IMR-90 (cell line): Measurements from ENCODE around the gene SDR9C7. TPM values are rescaled to one million over a fixed set of nuclear protein-coding genes. Genes with fewer than 3 reads are reported as not detected.
"Not testable (repeated sequence)": the region's sequence is repeated elsewhere in the genome, so short reads cannot be mapped to it uniquely, and the experiment has no call there.

Experiments used
- ATAC-seq: fragments of 200-7000 bp; cut with Tn5 transposase; 2 replicates; pipeline ENCODE4 v1.9.1; 2020; ENCODE audit warnings: low read depth, mild to moderate bottlenecking, moderate library complexity
- BruUV-seq: library from RNA; stranded (reverse); fragments of 400-500 nt; replicated peaks from 2 replicates; lab custom pipeline; 2021; lab: Mats Ljungman, UMichigan
- CTCF ChIA-PET: fragments of 300-600 bp; formaldehyde crosslinking; extraction: SDS; loops from one replicate; lab custom pipeline; 2021; ENCODE audit warnings: antibody characterized with exemption; lab: Yijun Ruan, JAX
- POLR2A ChIA-PET: fragments of 300-600 bp; sonication (Branson Sonifier 250); formaldehyde crosslinking; loops from one replicate; lab custom pipeline; 2022; ENCODE audit warnings: antibody characterized with exemption; ENCODE audit not compliant: unreplicated experiment; lab: Charles Lee
- DNase-seq: peaks from one replicate; pipeline ENCODE4 v3.0.0; 2013
- H2AFZ ChIP-seq: replicated peaks from 2 replicates; pipeline ENCODE3; 2013; ENCODE audit warnings: low read length, mild to moderate bottlenecking; ENCODE audit not compliant: poor library complexity
- H2AK5ac ChIP-seq: 2 replicates; pipeline ENCODE4 v1.6.1; 2013; ENCODE audit warnings: low read depth, low read length, inconsistent platforms
- H2AK9ac ChIP-seq: replicated peaks from 2 replicates; pipeline ENCODE3; 2013; ENCODE audit warnings: mild to moderate bottlenecking, low read depth, low read length, moderate library complexity; ENCODE audit not compliant: poor library complexity
- H2BK120ac ChIP-seq: 2 replicates; pipeline ENCODE4 v1.6.1; 2013; ENCODE audit warnings: low read depth, low read length, inconsistent platforms
- H2BK15ac ChIP-seq: 3 replicates; pipeline ENCODE4 v1.6.1; 2013; ENCODE audit warnings: low read depth, low read length, inconsistent platforms
- H2BK20ac ChIP-seq: 2 replicates; pipeline ENCODE4 v1.6.1; 2013; ENCODE audit warnings: low read depth, mild to moderate bottlenecking, inconsistent platforms, low read length, moderate library complexity
- H2BK5ac ChIP-seq: 2 replicates; pipeline ENCODE4 v1.6.1; 2013; ENCODE audit warnings: mild to moderate bottlenecking, low read depth, low read length, inconsistent platforms; ENCODE audit not compliant: poor library complexity, severe bottlenecking
- H3K14ac ChIP-seq: replicated peaks from 2 replicates; pipeline ENCODE4 v1.6.1; 2013; ENCODE audit warnings: low read depth, low read length, inconsistent platforms
- H3K18ac ChIP-seq: 2 replicates; pipeline ENCODE4 v1.6.1; 2013; ENCODE audit warnings: low read depth, low read length, control low read depth
- H3K23ac ChIP-seq: 2 replicates; pipeline ENCODE4 v1.6.1; 2013; ENCODE audit warnings: low read depth, low read length, inconsistent platforms
- H3K27ac ChIP-seq: 2 replicates; pipeline ENCODE4 v1.5.1; 2013; ENCODE audit warnings: mild to moderate bottlenecking, control low read depth, low read length; ENCODE audit not compliant: insufficient read depth
- H3K27me3 ChIP-seq: 2 replicates; pipeline ENCODE4 v1.6.1; 2013; ENCODE audit warnings: low read length; ENCODE audit not compliant: control insufficient read depth, insufficient read depth
- H3K36me3 ChIP-seq: 2 replicates; pipeline ENCODE4 v1.6.1; 2013; ENCODE audit warnings: low read length, mixed read lengths; ENCODE audit not compliant: control insufficient read depth, insufficient read depth
- H3K4ac ChIP-seq: 2 replicates; pipeline ENCODE4 v1.6.1; 2013; ENCODE audit warnings: low read depth, low read length, inconsistent platforms
- H3K4me1 ChIP-seq: 2 replicates; pipeline ENCODE4 v1.6.1; 2013; ENCODE audit warnings: low read length, mixed read lengths; ENCODE audit not compliant: control insufficient read depth, insufficient read depth
- H3K4me2 ChIP-seq: 2 replicates; pipeline ENCODE4 v1.6.1; 2013; ENCODE audit warnings: low read depth, mild to moderate bottlenecking, control low read depth, low read length, moderate library complexity
- H3K4me3 ChIP-seq: 2 replicates; pipeline ENCODE4 v1.5.1; 2013; ENCODE audit warnings: low read depth, mild to moderate bottlenecking, control low read depth, low read length, moderate library complexity; ENCODE audit not compliant: insufficient read depth
- H3K56ac ChIP-seq: 2 replicates; pipeline ENCODE4 v1.6.1; 2013; ENCODE audit warnings: low read length, inconsistent platforms; ENCODE audit not compliant: insufficient read depth; ENCODE audit errors: extremely low read depth
- H3K79me1 ChIP-seq, 2 experiments: 2 replicates each; pipeline ENCODE4 v1.6.1; 2013; ENCODE audit warnings: low read length in 2 of 2, inconsistent platforms in 1 of 2, low read depth in 1 of 2
- H3K9ac ChIP-seq: 2 replicates; pipeline ENCODE4 v1.6.1; 2013; ENCODE audit warnings: low read depth, low read length, control low read depth
- H3K9me1 ChIP-seq: 2 replicates; pipeline ENCODE4 v1.6.1; 2013; ENCODE audit warnings: low read length, inconsistent platforms; ENCODE audit not compliant: insufficient read depth
- H3K9me3 ChIP-seq: 2 replicates; pipeline ENCODE4 v1.6.1; 2013; ENCODE audit warnings: low read length; ENCODE audit not compliant: control insufficient read depth, insufficient read depth
- H4K20me1 ChIP-seq: 2 replicates; pipeline ENCODE4 v1.6.1; 2013; ENCODE audit warnings: low read length, inconsistent platforms; ENCODE audit not compliant: insufficient read depth
- H4K5ac ChIP-seq: 2 replicates; pipeline ENCODE4 v1.6.1; 2013; ENCODE audit warnings: mild to moderate bottlenecking, low read depth, low read length, control low read depth
- H4K8ac ChIP-seq, 2 experiments: 2 replicates each; pipeline ENCODE4 v1.6.1; 2013; ENCODE audit warnings: low read depth in 2 of 2, low read length in 2 of 2, control low read depth in 1 of 2, inconsistent platforms in 1 of 2
- H4K91ac ChIP-seq: 2 replicates; pipeline ENCODE4 v1.6.1; 2013; ENCODE audit warnings: low read depth, low read length, inconsistent platforms; ENCODE audit not compliant: insufficient read depth
- WGBS, 2 experiments: methylation state at CpG; one replicate each; pipeline versions ENCODE4 v1.1.5 to v1.1.7; 2013; ENCODE audit warnings: missing lambda C conversion rate in 2 of 2; ENCODE audit not compliant: insufficient read length in 1 of 2; ENCODE audit errors: extremely low coverage in 2 of 2; 5-methylcytosine and 5-hydroxymethylcytosine counted together
- dilution Hi-C: fragments of 300-500 bp; cut with HindIII; formaldehyde crosslinking; loops from one replicate; pipeline ENCODE4 v1.14.3; 2018; ENCODE audit warnings: low sequenced_read_pairs; ENCODE audit not compliant: unreplicated experiment
- in situ Hi-C: fragments of 300-500 bp; cut with MboI; formaldehyde crosslinking; loops from 3 replicates; pipeline ENCODE4 v1.14.3; 2019; ENCODE audit warnings: low sequenced_read_pairs, inconsistent platforms, mixed read lengths
- intact Hi-C: fragments of 100-400 bp; cut with micrococcal nuclease; formaldehyde crosslinking; loops from 2 replicates; pipeline ENCODE4 v1.10.0; 2022
- polyA plus RNA-seq, 3 experiments: library from polyadenylated mRNA; depleted of rRNA; stranded (reverse); fragments of >200 nt; gene quantifications; 2 replicates each; pipeline ENCODE4 v1.2.3, GENCODE V29; 2012; ENCODE audit warnings: low replicate concordance in 1 of 3
- total RNA-seq: library from RNA; depleted of rRNA; stranded (reverse); fragments of >200 nt; gene quantifications from 2 replicates; pipeline ENCODE4 v1.2.3, GENCODE V29; 2012

Gene SDR9C7
- total and polyA plus RNA-seq, 2 of the 4 experiments (the other 2 are of a cell fraction) = not detected

DNA sequence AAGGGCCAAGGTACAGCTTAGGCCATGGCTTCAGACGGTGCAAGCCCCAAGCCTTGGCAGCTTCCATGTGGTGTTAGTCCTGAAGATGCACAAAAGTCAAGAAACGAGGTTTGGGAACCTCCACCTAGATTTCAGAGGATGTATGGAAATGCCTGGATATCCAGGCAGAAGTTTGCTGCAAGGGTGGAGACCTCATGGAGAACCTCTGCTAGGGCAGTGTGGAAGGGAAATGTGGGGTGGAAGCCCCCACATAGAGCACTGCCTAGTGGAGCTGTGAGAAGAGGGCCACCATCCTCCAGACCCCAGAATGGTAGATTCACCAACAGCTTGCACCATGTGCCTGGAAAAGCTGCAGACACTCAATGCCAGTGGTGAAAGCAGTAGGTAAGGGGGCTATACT, 24.8 kb downstream of the SDR9C7 start:
- CTCF ChIA-PET, dilution Hi-C loops, H3K9me1 ChIP-seq, POLR2A ChIA-PET, H3K9me3 ChIP-seq, intact Hi-C loops, H4K91ac ChIP-seq, H3K27me3 ChIP-seq, H2AFZ ChIP-seq, H3K14ac ChIP-seq, H3K18ac ChIP-seq, H2BK15ac ChIP-seq, DNase-seq, H3K56ac ChIP-seq, H3K9ac ChIP-seq, H2BK5ac ChIP-seq, BruUV-seq, H3K4me3 ChIP-seq, H3K23ac ChIP-seq, H4K8ac ChIP-seq, H3K27ac ChIP-seq, H3K79me1 ChIP-seq, H4K20me1 ChIP-seq, ATAC-seq, H2BK120ac ChIP-seq, H3K4me2 ChIP-seq, H3K36me3 ChIP-seq, H2AK5ac ChIP-seq, H4K5ac ChIP-seq, H2AK9ac ChIP-seq, H3K4me1 ChIP-seq, in situ Hi-C loops, H3K4ac ChIP-seq, H2BK20ac ChIP-seq: not testable (repeated sequence)
- no CpG with 5 or more reads among the region's 2 CpGs for WGBS, 2 experiments
